Measurements from ENCODE around the gene METTL15. TPM values are rescaled to one million over a fixed set of nuclear protein-coding genes. Genes with fewer than 3 reads are reported as not detected.

METTL15 gene
- total and polyA plus RNA-seq, 2 of the 8 experiments (the other 6 are each of a cell fraction or from before 2014, with no cell fraction given), result 5.4 to 10.5 TPM

DNA sequence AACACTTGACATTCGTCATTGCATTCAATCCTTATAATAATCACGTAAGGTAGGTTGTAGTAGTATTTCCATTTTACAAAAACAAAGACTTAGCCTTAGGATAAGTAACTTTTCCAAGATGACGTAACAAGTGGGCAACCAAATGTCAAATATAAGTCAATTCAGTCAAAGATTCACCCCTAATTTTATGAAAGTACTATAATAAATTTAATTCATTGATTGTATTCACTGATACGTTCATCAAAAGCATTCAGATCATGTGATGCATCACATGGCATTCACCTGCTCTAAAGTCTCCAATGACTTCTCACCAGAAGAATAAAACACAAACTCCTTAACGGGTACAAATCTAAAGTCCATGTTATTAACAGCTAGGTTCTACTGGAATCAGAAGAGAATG is 2.3 kb upstream of the METTL15 start:
- ChIA-PET POLR2A (ENCODE audit: partially characterized antibody) (no interaction called here), CTCF (ENCODE audit: partially characterized antibody) (no interaction called here)
- H3K23ac ChIP-seq (ENCODE audit: insufficient read length), result no peak overlapping the region
- H4K5ac ChIP-seq (ENCODE audit: insufficient read length, low read depth, low read length), result no peak overlapping the region
- no peak overlapping the region for H4K8ac ChIP-seq (ENCODE audit: extremely low read depth, insufficient read depth, low read length)
- no peaks in the 10 kb centered on the region for H3K27me3 ChIP-seq (replicated peaks in 1 of 4; ENCODE audit: control insufficient read depth in 3 of 4, extremely low read depth in 1 of 4, insufficient read depth in 3 of 4, low read length in 3 of 4)
- H2BK12ac ChIP-seq (ENCODE audit: low read depth, low read length), result no peak overlapping the region
- H3K56ac ChIP-seq (replicated peaks; ENCODE audit: insufficient read length, low read depth, low read length), result no peak overlapping the region
- WGBS, 2 experiments (ENCODE audit: extremely low coverage in 1 of 2, insufficient coverage in 1 of 2, insufficient read length in 1 of 2, insufficient replicate concordance in 2 of 2, low coverage in 1 of 2, low lambda C conversion rate in 2 of 2, missing lambda C conversion rate in 1 of 2), result 91% methylated on average over 5 of the region's 5 CpGs; no CpG with 5 or more reads in 1 of the 2 experiments
- no peak overlapping the region for H2AK5ac ChIP-seq (ENCODE audit: low read depth, low read length)
- peaks cover 0 to 9% (median under 1%) of the 10 kb centered on the region in 4 experiments; a peak in 1 of 7 replicates for H3K4me1 ChIP-seq (replicated peaks in 1 of 4; ENCODE audit: control insufficient read depth in 3 of 4, insufficient read depth in 4 of 4, low read length in 3 of 4)
- 0 out of 2 replicates have a peak, but pooled peaks cover 4% of the 10 kb centered on the region for H3K23me2 ChIP-seq (ENCODE audit: low read depth, low read length)
- no peak overlapping the region for H2BK120ac ChIP-seq (replicated peaks; ENCODE audit: low read depth, low read length)
- H3K9me3 ChIP-seq (ENCODE audit: insufficient read depth in 2 of 2, low read depth in 1 of 2, low read length in 1 of 2), result no peaks in the 10 kb centered on the region
- H2BK5ac ChIP-seq (ENCODE audit: low read depth, low read length), result no peak overlapping the region
- no peak overlapping the region for H4K91ac ChIP-seq (replicated peaks; ENCODE audit: insufficient read length, low read length)
- no peaks in the 10 kb centered on the region for H4K20me1 ChIP-seq (replicated peaks in 1 of 2; ENCODE audit: control insufficient read depth in 1 of 2, insufficient read depth in 2 of 2, low read length in 2 of 2)
- no peak overlapping the region for H2BK15ac ChIP-seq (ENCODE audit: low read length)
- H3K14ac ChIP-seq (ENCODE audit: insufficient read length), result no peak overlapping the region
- no peaks in the 10 kb centered on the region for H3K36me3 ChIP-seq (ENCODE audit: control insufficient read depth in 2 of 4, insufficient read depth in 4 of 4, low read length in 3 of 4)
- DNase-seq (ENCODE audit: low read depth in 1 of 2, low spot score in 2 of 2) (no peak), FAIRE-seq (no peak)
- TF ChIP-seq ATF3 (IDR thresholded peaks at IDR 0.05; ENCODE audit: insufficient read depth, low read depth, low read length), result no peak
- TF ChIP-seq, protein P1, sequence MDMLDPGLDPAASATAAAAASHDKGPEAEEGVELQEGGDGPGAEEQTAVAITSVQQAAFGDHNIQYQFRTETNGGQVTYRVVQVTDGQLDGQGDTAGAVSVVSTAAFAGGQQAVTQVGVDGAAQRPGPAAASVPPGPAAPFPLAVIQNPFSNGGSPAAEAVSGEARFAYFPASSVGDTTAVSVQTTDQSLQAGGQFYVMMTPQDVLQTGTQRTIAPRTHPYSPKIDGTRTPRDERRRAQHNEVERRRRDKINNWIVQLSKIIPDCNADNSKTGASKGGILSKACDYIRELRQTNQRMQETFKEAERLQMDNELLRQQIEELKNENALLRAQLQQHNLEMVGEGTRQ (IDR thresholded peaks at IDR 0.05; ENCODE audit: low read length), result peak; percentile 38; the same call in 1 of the 2 replicates
- TF ChIP-seq NANOG (IDR thresholded peaks at IDR 0.05; ENCODE audit: insufficient read depth, low read depth, low read length, poor library complexity, severe bottlenecking), result no peak
- TF ChIP-seq SUZ12 (IDR thresholded peaks at IDR 0.05; ENCODE audit: low read length), result no peak
- no peak for TF ChIP-seq CEBPB (IDR thresholded peaks at IDR 0.05; ENCODE audit: low read depth, low read length)
- peak overlapping the region in 1 of 2 experiments; percentile 26; a peak in 3 of 4 replicates for H3K4me2 ChIP-seq (ENCODE audit: insufficient read depth in 1 of 2, low read depth in 2 of 2, low read length in 2 of 2)
- no peak overlapping the region for H3K18ac ChIP-seq (ENCODE audit: extremely low read depth, low read length)
- no peaks in the 10 kb centered on the region; the same call in 1 of the 2 replicates for H3K79me1 ChIP-seq (ENCODE audit: low read depth, low read length)
- H2AFZ ChIP-seq (ENCODE audit: low read length), result no peak overlapping the region
- H3K27ac ChIP-seq (ENCODE audit: low read depth, low read length), result no peak overlapping the region
- H2BK20ac ChIP-seq (ENCODE audit: low read length), result no peak overlapping the region
- peak overlapping the region in 1 of 4 experiments; percentile 13; a peak in 1 of 7 replicates for H3K9ac ChIP-seq (replicated peaks in 1 of 4; ENCODE audit: extremely low read depth in 1 of 4, low read depth in 3 of 4, low read length in 3 of 4)
- H3K4me3 ChIP-seq (ENCODE audit: extremely low read depth in 1 of 4, insufficient read depth in 2 of 4, low read depth in 3 of 4, low read length in 4 of 4), result no peak overlapping the region
- H3K79me2 ChIP-seq (ENCODE audit: control insufficient read depth in 1 of 2, insufficient read depth in 2 of 2, low read length in 2 of 2), result peaks cover 5 to 84% of the 10 kb centered on the region in 2 experiments; a peak in 3 of 4 replicates
- no peak overlapping the region for H3K4ac ChIP-seq (replicated peaks; ENCODE audit: insufficient read length, low read depth, low read length)
